Fibroblast of gingiva (primary cell): ENCODE data around the gene PGRMC2.
A peak's percentile ranks its signal among the peaks of the same experiment; 100 is the strongest.

ENCODE experiments used
- DNase-seq: peaks from one replicate; pipeline ENCODE4 v3.0.0-alpha.2; 2011; ENCODE audit warnings: low read depth

The PGRMC2 gene, protein sequence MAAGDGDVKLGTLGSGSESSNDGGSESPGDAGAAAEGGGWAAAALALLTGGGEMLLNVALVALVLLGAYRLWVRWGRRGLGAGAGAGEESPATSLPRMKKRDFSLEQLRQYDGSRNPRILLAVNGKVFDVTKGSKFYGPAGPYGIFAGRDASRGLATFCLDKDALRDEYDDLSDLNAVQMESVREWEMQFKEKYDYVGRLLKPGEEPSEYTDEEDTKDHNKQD

DNA sequence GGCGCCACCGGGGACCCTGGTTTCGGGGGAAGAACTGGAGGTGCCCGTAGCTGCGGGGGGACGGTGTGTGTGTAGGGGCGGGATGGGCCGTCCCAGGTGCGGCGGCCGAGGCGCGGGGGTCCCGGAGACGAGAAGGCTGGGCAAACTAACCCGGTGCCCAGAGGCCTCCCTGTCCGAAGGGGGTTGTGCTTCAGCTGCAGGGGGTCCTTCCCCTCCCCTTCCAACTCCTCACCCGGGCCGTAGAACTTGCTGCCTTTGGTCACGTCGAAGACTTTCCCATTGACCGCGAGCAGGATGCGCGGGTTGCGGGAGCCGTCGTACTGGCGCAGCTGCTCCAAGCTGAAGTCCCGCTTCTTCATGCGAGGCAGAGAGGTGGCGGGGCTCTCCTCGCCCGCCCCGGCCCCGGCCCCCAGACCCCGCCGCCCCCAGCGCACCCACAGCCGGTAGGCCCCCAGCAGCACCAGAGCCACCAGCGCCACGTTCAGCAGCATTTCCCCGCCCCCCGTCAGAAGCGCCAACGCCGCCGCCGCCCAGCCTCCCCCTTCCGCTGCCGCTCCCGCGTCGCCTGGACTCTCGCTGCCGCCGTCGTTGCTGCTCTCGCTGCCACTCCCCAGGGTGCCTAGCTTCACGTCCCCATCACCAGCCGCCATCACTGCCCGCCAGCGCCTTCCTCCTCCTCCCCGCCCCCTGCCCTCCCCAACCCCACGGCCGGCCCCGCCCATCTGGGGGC lies at the start of gene PGRMC2:
Gene PGRMC2 (minus strand): TSS at position 673 of the 730 bp plus-strand sequence. CDS start 23 bp downstream, at position 650.
- peak; percentile 35 for DNase-seq

DNA sequence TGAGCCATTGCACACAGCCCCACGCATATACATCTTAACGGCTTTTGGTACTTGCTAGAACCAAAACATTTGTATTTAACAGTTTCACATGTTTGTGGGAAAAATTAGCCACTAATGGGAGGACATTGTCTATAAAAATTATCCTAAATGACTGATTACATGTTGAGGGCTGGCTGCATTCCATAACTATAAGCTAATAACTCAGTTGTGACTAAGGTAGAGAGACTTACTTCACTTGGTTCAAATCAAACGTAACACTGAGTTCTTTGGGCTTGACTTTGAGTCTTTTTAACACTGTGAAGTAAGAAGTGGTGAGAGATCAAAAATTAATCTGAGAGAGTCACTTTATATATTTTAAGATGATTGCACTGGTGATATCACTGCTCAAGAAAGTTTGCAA lies 47.9 kb upstream of the PGRMC2 start:
- no peak for DNase-seq

DNA sequence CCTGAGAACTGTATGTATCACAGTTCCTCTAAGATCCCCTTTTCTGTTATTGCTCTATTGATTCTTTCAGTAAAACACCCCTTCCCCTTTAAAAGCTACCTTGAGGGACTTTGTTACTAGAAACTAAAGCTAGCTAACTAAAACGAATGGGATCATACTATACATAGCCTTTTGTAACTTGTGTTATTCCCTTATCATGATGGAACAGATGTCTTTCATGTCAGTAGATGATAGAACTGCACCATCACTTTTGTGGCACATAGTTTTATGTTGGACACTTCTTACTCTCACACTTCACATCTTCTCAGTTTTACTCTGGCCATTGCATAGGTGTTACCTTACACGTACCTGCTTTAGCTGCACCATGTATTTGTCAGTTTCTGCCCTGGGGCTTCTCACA lies 46.6 kb upstream of the PGRMC2 start:
- DNase-seq: no peak

DNA sequence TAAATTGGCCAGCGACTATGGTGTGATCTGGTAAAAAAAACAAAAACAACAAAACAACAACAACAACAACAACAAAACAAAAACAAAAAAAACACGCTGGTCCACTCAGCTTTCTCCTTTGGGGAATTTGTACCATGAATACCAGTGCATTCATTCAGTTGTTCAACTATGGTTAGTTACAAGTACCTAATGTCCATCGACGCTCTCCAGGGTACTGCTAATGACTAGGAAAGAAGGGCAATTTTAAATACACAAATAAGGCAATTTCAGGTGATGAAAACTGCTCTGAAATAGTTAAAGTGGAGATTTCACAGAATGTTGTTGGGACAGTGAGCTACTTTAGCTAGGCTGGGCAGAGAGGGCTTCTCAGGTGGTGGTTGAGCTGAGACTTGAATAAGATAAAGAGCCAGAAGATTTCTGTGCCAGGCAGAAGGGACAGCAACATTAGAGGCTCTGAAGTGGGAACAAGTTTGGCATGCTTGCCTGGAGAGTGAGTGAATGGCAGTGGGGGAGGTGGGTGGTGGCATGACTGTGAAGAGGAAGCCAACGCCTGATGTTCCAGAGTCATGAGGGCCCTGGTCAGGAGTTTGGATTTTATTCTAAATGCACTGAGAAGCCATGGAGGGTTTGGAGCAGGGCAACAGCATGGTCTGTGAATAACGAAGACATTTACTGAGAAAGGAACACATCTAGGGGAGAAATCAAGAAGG lies 45.9 kb upstream of the PGRMC2 start:
- no peak for DNase-seq

DNA sequence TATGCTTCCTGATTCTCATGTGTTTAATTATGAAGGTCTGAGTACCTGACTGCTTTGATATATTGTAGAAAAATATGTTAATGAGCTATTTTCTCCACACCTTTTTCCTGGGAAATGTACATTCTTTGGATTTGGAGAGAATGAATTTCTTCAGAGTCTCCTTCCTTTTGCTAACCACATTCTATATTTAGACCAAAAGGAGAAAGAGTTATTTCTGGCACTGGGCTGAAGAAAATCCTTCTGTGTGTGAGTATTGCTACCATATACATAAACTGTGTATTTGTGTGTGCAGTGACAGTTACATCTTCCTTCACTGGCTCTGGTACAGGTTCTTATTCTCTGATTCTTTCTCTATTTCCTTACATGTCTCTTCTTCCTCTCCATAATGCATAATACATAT lies 44.5 kb upstream of the PGRMC2 start:
- DNase-seq: no peak

DNA sequence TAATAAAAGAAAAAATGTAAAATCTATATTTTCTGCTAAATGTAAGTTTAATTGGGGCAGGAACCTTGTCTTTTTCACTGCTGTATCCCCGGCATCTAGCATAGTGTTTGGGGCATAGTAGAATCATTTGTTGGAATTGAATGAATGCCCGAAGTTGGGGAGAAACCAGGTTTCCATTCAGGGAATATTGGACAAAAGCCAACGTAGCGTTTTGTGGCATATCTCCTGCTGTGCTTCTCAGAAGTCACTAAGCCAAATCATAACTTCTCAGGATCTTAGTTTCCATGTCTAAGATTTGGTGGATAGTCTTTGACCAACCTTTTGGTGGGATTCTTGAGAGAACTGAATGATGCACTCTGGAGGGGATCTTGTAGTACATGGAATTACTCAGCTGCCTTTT lies 42.0 kb upstream of the PGRMC2 start:
- DNase-seq: no peak

DNA sequence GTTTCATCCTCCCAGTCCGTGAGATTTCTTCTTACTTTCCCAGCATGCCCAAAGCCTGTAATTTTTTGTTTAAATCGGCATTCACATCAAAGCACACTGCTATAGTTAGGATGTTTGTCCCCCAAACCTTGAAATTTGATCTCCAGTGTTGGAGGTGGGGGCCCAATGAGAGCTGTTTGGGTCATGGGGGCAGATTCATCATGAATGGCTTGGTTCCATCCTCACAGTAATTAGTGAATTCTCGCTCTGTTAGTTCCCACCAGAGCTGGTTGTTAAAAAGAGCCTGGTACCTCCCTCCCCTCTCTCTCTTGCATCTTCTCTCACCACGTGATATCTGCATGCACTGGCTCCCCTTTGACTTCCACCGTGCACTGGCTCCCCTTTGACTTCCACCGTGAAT lies 40.5 kb upstream of the PGRMC2 start:
- no peak for DNase-seq

DNA sequence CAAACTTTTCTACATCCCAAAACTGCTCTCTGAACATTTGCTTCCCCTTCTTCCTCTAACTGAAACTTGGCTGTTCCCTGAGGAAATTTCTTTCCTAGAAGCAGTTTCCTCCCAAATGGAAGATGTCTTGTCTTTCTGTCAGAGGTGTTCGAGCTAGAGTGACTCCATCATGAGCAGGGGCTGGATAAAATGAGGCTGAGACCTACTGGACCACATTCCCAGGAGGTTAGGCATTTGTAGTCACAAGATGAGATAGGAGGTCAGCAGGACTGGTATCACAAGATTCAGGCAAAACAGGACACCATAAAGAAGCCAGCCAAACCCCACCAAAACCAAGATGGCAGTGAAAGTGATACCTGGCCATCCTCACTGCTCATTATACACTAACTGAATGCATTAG lies 35.8 kb upstream of the PGRMC2 start:
- no peak for DNase-seq

DNA sequence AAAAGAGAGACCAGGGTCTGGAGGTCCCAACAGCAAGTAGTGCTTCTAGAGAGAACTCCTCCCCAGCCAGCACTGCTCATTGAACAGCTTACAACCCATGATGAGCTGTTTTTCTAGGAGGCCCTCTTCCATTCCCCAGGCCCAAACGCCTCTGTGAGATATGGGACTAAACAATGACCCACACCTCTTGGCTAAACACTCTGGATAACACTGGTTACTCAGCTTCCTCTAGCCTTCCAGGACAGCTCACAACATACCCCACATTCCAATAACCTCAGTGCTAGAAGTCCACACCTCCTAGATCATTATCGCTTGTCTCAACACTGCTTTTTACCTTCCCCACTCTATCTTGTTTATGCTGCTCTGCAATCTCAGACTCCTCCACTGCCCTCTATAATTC lies 35.4 kb upstream of the PGRMC2 start:
- peak; percentile 9 for DNase-seq

DNA sequence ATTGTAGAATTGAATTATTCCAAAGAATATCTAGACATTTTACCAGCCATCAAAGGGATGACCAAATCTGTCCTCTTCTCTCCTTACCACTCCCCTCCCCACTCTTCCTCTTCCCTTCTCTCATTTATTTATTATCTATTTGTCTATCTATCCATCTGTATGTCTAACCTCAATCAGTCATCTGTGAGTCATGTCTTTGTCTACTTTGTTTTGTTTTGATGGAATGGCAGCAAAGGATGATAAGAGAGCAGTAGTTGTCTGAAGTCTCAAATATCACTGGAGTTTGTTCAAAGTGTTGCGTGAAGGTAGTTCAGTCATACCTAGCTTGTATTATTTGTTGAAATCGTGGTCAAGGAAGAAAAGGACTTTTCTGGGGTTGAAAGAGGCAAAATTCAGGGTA lies 34.7 kb upstream of the PGRMC2 start:
- DNase-seq: no peak

DNA sequence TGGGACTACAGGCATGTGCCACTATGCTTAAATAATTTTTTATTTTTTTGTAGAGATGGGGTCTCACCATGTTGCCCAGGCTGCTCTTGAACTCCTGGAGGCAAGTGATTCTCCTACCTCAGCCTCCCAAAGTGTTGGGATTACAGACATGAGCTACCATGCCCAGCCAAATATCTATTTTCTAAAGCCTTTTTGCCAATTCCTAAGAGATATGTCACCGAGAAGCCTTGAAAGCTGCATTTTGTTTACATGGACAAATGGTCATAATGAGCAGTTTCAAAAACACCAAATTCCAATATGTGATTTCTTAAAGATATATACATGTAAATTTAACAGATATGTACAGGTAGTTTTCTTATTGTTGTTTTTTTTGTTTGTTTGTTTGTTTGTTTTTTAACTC lies 33.0 kb upstream of the PGRMC2 start:
- peak; percentile 11 for DNase-seq

DNA sequence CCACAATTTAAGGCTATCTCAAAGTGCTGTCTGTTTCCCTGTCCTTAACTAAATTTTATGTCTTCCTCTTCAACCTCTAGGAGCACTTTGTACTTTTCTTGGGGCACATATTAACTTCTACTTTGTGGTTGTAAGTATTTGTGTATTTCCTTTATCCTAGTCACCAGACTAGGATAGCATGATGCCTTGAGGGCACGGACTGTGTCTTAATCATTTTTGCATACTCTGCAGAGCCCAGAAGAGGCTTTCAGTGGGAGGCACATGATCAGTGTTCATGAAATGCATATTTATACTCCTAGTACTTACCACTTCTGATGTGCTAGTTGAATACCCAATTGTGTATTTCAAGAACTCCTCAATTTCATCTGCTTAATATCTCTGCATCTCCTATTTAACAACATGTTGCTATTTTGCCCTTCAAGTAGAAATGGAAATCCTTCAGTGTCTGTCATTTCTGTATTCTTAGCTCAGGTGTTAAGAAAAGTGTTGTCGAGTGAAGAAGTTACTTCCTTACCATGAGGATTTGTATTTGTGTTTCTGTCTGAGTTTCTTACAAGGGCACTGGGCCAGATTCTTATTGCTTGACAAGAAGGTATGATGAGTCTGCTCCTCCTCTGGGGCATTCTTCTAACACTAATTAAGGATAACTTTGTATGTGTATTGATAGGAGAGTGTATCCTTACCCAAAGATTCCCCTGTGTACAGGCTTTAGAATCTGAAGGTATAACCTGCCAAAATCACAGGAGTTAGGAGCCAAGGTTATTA lies 28.3 kb upstream of the PGRMC2 start:
- no peak for DNase-seq

DNA sequence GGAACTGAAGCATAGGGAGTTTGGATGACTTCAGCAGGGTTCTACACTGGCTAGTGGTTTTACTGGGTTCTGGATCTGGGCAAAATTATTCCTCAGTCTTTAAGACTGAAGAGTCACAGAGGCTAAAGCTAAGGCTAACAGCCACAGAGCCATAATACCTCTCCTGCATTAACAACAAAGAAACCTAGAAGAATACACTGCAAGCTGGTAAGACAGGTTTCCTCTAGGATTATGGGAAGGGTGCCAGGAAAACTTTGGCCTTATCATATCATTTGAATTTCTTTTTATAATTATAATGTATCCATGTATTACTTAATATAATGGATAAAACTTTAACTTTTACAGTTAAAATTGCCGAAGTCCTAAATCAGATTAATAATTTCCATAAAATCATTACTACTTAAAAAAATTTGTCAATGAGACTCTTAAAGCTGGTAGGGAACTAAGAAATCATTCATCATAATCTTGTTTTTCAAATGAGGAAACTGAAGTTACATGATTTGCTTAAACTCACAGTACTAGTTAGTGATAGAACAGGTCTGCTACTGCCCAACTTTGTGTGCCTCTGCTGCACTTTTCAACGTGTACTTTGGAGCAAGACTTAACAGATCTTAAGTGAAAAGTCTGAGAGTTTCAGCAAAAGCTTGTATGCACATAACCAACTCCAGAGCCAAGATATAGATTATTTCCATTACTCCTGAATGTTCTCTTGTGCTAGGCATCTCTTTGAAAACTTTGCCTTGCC lies 24.2 kb upstream of the PGRMC2 start:
- DNase-seq: no peak

DNA sequence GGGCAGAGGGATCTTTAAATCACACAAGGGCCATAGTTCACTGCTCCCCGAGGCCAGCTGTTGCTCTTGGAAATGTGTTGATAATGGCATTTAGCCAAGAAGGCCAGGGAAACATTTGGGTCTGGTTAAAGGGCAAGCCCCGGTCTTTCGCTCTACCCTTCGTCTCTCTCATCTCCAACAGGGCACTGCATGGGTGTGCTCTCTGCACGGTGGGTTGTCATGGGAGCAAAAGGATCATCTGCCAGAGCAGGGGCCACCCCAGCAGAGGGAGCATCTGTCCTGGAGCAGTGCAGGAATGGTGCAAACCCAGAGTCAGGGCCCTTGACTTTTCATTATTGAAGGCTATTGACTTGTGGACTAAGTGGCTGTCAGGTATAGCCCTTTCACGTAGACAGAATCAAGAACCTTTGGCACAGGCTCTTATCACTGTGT lies 22.7 kb upstream of the PGRMC2 start:
- DNase-seq: peak; percentile 34

DNA sequence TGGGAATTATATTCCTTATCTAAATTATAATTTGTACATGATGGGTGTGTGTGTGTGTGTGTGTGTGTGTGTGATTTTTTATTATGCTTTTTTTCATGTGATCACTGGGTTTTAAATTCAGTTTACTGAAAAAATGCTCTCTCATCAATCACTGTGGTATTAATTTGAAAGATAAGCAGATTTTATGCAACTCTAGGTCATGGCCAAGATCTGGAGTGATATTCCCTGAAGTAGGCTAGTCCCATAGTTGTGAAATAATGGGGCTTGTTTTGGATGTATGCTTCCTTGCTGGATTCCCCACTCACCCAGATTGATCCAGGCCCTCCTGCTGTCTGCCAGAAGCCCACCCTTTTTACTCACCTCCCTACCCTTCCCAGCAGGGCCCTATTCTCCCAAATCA lies 22.0 kb upstream of the PGRMC2 start:
- no peak for DNase-seq

DNA sequence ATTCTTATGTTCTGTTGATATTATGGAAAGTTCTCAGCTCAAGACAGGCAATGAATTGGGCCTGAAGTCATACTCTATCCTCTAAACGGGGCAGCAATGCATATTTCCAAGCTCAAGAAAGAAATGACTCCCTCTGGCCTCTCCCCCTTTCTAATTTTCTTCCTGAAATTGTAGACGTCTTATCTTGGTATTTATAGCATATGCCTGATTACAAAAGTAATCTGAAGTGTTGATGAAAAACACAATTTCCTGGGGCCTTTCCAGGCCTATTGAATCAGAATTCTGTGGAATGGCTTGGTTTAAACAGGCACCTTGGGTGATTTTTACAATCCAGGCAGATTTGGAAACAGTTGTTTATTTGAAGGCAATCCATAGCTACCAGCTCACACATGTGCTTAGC lies 21.4 kb upstream of the PGRMC2 start:
- peak; percentile 26 for DNase-seq

DNA sequence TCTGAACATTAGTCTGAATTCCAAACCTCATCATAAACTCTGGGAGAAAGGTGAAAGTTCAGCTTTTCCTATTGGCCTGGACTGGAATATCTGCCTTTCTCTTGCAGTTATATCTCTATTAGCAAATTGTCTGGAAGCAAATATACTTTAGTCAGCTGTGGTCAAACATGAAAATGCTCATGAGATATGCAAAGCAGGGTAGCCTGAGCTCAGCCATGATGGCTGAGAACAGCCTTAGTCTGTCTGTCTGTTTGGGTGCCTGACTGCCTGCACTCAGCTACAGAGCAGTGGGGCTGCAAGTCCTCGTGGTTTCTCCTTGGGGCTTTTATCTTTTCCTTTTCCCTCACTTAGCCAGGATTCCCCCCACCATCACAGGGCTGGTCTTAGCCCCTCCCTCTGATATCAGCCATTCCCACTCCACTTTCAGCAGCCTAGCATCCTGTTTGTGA lies 19.5 kb upstream of the PGRMC2 start:
- no peak for DNase-seq

DNA sequence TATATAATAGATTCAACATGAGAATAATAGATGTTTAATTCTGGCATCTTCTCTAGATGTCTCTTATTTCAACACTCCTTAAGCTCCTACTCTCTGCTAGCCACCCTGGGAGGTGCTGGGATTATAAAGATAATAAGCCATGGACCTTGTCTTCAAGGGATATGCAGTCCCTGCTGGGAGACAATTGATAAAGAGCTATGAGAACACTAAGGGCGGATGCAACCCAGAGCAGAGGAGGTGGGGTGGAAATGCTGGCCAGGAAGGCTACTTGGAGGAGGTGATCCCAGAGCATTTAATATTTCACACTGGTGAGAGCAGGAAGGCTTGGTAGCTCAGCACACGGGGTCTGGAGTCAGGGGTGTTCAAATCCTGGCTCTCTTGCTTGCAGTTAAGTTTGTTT lies 18.3 kb upstream of the PGRMC2 start:
- no peak for DNase-seq

DNA sequence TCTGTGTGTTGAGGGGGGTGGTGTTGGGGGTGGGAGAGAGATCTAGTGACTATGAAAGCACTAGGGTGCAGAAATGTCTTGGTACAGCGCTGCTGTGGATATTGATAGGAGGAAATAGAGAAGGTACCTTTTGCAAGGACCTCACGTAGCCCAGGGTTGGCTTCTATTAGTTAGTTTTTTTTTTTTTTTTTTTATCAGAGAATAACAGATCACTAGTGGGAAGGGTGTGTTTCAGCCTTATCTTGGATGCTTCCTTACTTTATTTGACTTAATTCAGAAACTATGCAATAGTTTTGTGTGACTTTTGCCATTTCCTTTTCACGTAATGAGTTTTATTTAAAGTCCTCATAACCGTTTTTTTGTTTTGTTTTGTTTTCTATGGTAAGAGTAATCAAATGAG lies 16.4 kb upstream of the PGRMC2 start:
- no peak for DNase-seq

DNA sequence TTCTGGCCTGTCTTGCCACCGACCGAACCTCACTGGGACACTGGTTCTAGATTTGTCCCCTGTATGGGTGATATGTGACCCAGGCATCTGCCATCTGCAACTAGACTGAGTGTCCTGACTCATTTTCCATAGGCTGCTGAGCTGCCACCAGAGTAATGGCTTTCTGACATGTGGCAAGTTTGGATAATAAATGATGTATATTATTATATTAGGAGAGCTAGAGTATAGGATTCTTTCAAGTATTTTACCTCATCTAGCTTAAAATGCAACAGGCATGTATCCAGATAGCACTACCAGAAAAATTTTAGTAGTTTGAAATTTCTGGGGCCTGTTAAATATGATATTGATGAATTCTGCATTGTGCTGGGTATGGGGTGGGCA lies 15.8 kb upstream of the PGRMC2 start:
- no peak for DNase-seq

DNA sequence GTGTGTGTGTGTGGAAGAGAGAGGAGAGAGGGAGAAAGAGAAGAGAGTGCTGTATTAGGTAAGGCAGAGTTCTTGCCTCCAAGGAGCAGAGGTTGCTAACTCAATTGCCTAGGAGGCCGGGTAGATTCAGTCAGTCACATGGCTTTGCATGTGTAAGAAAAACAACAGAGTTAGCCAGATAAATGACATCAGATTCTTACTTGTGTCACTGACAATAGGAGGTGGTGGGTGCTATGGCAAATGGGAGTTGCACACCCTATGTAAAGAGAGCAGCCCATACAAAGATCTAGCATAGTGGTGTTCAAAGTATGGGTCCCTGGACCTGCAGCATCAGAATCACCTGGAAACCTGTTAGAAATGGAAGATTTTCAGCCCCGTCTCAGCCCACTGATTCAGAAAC lies 14.4 kb upstream of the PGRMC2 start:
- DNase-seq: no peak

DNA sequence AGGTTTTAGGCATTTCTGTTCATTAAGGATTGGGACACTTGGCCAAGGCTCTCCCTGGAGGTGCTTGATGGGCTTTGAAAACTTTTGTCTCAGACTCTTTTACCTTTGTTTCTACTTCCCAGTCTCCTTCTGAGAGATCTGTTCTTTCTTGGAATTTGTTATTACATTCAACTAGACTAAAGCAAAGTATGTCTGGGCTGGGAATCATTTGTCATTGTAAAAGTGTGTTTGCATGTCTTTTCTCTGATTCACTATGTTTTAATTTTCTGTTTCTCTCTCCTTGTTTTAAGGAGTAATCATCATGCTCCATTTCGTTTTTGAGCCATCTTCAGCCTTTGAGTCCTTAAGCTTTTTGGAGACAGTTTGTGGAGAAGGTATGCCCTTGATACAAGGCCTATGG lies 12.2 kb upstream of the PGRMC2 start:
- no peak for DNase-seq
